NT2/D1 (cell line): Measurements from ENCODE around the gene CNGB1.
"Not testable (repeated sequence)": the region's sequence is repeated elsewhere in the genome, so short reads cannot be mapped to it uniquely, and the experiment has no call there.

ENCODE experiments used
- DNase-seq: peaks from one replicate; pipeline ENCODE4 v3.0.0-alpha.2; 2011; ENCODE audit warnings: low read depth, low spot score
- H3K27me3 ChIP-seq: 2 replicates; pipeline ENCODE4 v1.6.0; 2011; ENCODE audit warnings: mild to moderate bottlenecking; ENCODE audit not compliant: insufficient read length, insufficient read depth
- H3K36me3 ChIP-seq: 2 replicates; pipeline ENCODE4 v1.6.1; 2011; ENCODE audit warnings: mild to moderate bottlenecking, low read length, mixed read lengths; ENCODE audit not compliant: insufficient read depth, insufficient read length
- H3K4me1 ChIP-seq: 2 replicates; pipeline ENCODE4 v1.5.1; 2011; ENCODE audit not compliant: insufficient read depth, insufficient read length
- H3K4me3 ChIP-seq: 2 replicates; pipeline ENCODE4 v1.5.1; 2011; ENCODE audit warnings: low read depth; ENCODE audit not compliant: insufficient read length
- H3K9ac ChIP-seq: 2 replicates; pipeline ENCODE4 v1.6.0; 2011; ENCODE audit warnings: low read depth; ENCODE audit not compliant: insufficient read length
- H3K9me3 ChIP-seq: 2 replicates; pipeline ENCODE4 v1.5.1; 2011; ENCODE audit warnings: mild to moderate bottlenecking, low read length; ENCODE audit not compliant: insufficient read depth
- SUZ12 ChIP-seq: IDR thresholded peaks from 2 replicates; pipeline ENCODE4 v1.6.1; 2011; ENCODE audit not compliant: insufficient read length, insufficient read depth; ENCODE audit errors: extremely low read depth
- YY1 ChIP-seq: IDR thresholded peaks from 2 replicates; pipeline ENCODE4 v1.6.1; 2011; ENCODE audit not compliant: insufficient read length, insufficient read depth
- ZNF274 ChIP-seq: IDR thresholded peaks from 2 replicates; pipeline ENCODE4 v1.6.1; 2011; ENCODE audit warnings: mild to moderate bottlenecking, low read depth, low read length

The CNGB1 gene

DNA sequence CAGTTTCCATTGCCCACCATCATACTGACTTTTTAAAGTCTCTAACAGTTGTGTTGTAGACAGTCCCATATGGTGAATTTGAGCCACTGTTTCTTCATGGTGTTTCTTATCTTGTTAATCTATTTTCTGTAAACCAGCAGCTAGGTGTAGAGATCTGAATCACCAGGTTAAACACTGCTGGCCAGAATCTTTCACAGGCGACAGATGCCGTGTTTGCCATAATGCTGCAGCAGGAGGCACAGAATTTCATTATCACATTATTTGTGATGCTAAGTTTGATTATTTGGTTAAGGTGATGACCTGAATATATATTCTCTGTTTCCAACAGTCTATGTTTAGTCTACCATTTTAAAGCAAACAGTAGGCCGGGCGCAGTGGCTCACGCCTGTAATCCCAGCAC is 11.5 kb upstream of the CNGB1 start:
- Histone ChIP-seq H3K9me3 (no peaks in the 10 kb centered on the region), H3K4me3 (no peak overlapping the region), H3K27me3 (peaks cover 34% of the 10 kb centered on the region), H3K9ac (no peak overlapping the region), H3K36me3 (no peaks in the 10 kb centered on the region), H3K4me1 (peaks cover 14% of the 10 kb centered on the region)
- no peak for DNase-seq
- TF ChIP-seq ZNF274 (no peak), SUZ12 (no peak), YY1 (no peak)

DNA sequence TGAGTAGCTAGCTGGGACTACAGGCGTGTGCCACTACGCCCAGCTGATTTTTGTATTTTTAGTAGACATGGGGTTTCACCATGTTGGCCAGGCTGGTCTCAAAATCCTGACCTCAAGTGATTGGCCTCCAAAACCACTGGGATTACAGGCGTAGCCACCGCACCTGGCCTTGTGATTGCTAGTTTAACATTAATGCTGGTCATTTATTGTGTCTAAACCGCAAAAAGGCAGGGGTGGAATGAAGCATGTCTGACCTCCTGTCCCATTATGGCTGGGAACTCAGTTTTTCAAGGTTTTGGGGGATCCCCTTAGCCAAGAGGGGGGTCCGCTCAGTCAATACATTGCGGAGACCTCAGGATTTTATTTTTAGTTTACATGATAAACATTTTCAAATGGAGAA is 10.7 kb upstream of the CNGB1 start:
- H3K9me3 ChIP-seq: no peaks in the 10 kb centered on the region
- no peak for DNase-seq
- H3K9ac ChIP-seq: no peak overlapping the region
- peaks cover 27% of the 10 kb centered on the region for H3K27me3 ChIP-seq
- no peaks in the 10 kb centered on the region for H3K36me3 ChIP-seq
- no peak overlapping the region for H3K4me3 ChIP-seq
- TF ChIP-seq YY1: no peak
- no peak for TF ChIP-seq ZNF274
- H3K4me1 ChIP-seq: peaks cover 14% of the 10 kb centered on the region

DNA sequence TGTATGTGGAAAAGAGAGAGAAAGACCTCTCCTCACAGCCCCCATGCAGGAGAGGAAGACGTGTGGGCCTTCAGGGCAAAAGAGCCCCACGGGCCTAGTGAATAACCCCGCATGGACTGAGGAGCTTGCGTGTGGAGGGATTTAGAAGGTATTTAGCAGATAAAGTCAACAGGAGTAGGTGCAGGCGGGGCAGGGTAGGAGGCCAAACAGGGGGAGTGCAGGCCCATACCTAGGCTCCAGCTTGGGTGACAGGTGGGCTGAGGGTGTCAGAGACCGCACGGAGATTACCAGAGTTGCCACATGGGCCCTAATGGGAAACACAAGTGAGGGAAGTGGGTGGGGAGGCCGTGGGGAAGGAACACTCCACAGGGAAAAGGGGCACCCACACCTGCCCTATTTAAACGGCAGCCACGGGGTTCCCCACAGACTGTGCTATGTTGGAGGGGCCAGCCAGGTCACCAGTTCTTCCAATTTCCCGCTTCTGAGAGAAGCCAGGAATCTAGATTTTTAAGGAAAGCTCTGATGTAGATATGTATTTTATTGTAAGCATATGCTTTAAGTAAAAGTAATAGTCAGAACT is 8.2 kb upstream of the CNGB1 start:
- no peak overlapping the region for H3K4me3 ChIP-seq
- no peak for DNase-seq
- H3K9me3 ChIP-seq: no peaks in the 10 kb centered on the region
- no peaks in the 10 kb centered on the region for H3K36me3 ChIP-seq
- peaks cover 13% of the 10 kb centered on the region for H3K4me1 ChIP-seq
- H3K9ac ChIP-seq: no peak overlapping the region
- peaks cover 6% of the 10 kb centered on the region for H3K27me3 ChIP-seq
- TF ChIP-seq SUZ12: no peak
- TF ChIP-seq YY1: no peak
- TF ChIP-seq ZNF274: no peak

DNA sequence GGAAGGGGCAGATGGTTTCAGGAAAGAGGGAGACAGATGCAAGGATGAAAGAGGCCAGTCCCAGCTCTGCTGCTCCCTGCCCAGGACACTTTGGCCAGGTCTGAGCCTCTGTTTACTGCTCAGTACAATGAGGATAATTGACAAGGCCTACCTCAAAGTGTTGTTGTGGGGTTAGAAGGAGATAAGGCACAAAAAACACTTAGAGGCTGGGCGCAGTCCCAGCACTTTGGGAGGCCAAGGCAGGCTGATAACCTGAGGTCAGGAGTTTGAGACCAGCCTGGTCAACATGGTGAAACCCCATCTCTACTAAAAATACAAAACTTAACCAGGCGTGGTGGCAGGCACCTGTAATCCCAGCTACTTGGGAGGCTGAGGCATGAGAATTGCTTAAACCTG is 7.1 kb upstream of the CNGB1 start:
- not testable (repeated sequence) for H3K9ac ChIP-seq, H3K4me3 ChIP-seq, H3K36me3 ChIP-seq, H3K9me3 ChIP-seq, DNase-seq, H3K27me3 ChIP-seq
- peaks cover 12% of the 10 kb centered on the region for H3K4me1 ChIP-seq

DNA sequence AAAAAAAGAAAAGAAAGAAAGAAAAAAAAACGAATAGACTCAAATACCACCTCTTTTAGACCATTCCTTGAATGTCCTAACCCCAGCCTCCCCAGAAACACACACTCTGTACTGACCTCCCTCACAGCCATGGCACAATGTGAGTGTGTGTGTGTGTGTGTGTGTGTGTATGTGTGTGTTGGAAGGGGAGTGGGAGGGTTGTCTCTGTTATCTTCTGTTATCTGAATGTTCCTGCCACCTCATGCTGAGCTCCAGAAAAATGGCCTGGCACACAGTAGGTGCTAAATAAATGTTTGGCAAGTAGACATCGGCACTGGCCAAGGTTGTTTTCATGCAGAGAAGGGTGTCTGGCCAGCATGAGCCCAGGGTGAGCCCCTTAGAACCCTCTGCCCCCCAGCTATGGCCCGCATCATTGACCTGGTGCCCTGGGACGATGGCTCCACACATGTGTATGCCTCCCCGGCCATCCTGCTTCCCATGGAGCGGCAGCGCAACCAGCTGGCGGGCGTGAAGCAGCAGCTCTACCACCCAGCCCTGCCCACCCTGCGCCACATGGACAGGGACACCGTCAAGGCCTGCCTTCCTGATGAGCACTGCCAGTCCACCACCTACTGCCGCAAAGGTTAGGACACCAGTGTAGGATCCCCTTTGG is 6.6 kb upstream of the CNGB1 start:
- Histone ChIP-seq H3K9me3 (no peaks in the 10 kb centered on the region), H3K36me3 (no peaks in the 10 kb centered on the region), H3K9ac (no peak overlapping the region), H3K4me1 (peaks cover 13% of the 10 kb centered on the region), H3K4me3 (no peak overlapping the region), H3K27me3 (no peaks in the 10 kb centered on the region)
- DNase-seq: no peak
- TF ChIP-seq ZNF274: no peak
- TF ChIP-seq YY1: no peak
- no peak for TF ChIP-seq SUZ12

DNA sequence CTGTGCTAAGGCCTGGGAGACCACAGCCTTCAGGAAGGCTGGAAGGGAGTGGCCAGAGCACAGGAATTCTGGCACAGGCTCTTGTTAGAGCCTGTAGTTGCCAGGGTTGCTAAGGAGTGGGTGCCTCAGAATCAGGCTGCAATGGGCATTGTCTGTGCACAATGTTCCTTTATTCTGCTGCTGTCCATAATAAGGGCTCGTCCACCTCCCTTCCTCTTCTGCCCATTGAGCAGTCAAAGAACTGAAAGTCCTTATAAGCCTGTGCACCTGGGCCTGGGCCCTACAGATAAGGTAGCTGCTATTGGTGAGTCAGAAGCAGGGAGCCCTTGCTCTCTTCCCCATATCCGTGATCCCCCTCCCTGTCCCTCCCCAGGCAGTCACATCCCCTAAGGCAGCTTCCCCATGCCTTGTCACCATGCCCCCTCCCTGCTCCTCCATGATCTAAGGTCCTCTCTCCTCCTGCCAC is 5.4 kb upstream of the CNGB1 start:
- Histone ChIP-seq H3K4me1 (peaks cover 14% of the 10 kb centered on the region), H3K27me3 (no peaks in the 10 kb centered on the region), H3K36me3 (no peaks in the 10 kb centered on the region), H3K9me3 (no peaks in the 10 kb centered on the region), H3K9ac (peak overlapping the region; percentile 11), H3K4me3 (no peak overlapping the region)
- TF ChIP-seq ZNF274 (no peak), YY1 (no peak), SUZ12 (no peak)
- DNase-seq: no peak

DNA sequence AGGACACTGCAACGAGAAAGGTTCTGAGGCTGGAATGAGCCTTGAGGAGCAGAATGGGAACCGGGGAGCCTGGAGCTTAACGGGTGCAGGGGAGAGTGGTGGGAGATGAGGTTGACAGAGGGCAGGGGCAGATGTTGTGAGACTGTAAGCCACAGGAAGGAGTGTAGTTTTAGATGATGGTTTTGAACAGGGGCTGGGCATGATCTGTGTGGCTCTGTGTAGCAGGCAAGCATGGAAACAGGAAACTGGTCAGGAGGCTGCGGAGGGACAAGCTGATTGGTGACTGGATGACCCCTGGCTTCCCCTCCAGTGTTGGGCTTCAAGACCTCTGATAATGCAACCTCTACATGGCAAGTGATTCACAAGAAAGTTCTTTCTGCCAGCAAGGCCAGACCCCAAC is 1.4 kb upstream of the CNGB1 start:
- Histone ChIP-seq H3K36me3 (no peaks in the 10 kb centered on the region), H3K9me3 (no peaks in the 10 kb centered on the region), H3K9ac (no peak overlapping the region), H3K4me3 (no peak overlapping the region), H3K4me1 (peaks cover 9% of the 10 kb centered on the region), H3K27me3 (no peaks in the 10 kb centered on the region)
- DNase-seq: no peak
- no peak for TF ChIP-seq YY1
